Neural cell (in vitro differentiated cells): ENCODE data around the gene TMEM134.

Experiments
- MXI1 ChIP-seq: fragments of 450-650 bp; conservative IDR thresholded peaks from 2 replicates; pipeline ENCODE4 v1.6.1; 2014; ENCODE audit warnings: antibody characterized with exemption, mild to moderate bottlenecking; ENCODE audit not compliant: poor library complexity, severe bottlenecking
- POLR2AphosphoS5 ChIP-seq: IDR thresholded peaks from 2 replicates; pipeline ENCODE4 v1.6.1; 2012
- SMC3 ChIP-seq: fragments of 450-650 bp; conservative IDR thresholded peaks from 2 replicates; pipeline ENCODE4 v1.6.1; 2014; ENCODE audit warnings: antibody characterized with exemption, mild to moderate bottlenecking, moderate library complexity; ENCODE audit not compliant: poor library complexity
- TAF1 ChIP-seq: IDR thresholded peaks from 2 replicates; pipeline ENCODE4 v1.6.1; 2012; ENCODE audit warnings: low read depth
- TF ChIP-seq, protein P1 (sequence below): fragments of 450-650 bp; IDR thresholded peaks from 2 replicates; pipeline ENCODE4 v1.5.1; 2014; ENCODE audit warnings: antibody characterized with exemption, mild to moderate bottlenecking, moderate library complexity; ENCODE audit not compliant: poor library complexity, severe bottlenecking

DNA sequence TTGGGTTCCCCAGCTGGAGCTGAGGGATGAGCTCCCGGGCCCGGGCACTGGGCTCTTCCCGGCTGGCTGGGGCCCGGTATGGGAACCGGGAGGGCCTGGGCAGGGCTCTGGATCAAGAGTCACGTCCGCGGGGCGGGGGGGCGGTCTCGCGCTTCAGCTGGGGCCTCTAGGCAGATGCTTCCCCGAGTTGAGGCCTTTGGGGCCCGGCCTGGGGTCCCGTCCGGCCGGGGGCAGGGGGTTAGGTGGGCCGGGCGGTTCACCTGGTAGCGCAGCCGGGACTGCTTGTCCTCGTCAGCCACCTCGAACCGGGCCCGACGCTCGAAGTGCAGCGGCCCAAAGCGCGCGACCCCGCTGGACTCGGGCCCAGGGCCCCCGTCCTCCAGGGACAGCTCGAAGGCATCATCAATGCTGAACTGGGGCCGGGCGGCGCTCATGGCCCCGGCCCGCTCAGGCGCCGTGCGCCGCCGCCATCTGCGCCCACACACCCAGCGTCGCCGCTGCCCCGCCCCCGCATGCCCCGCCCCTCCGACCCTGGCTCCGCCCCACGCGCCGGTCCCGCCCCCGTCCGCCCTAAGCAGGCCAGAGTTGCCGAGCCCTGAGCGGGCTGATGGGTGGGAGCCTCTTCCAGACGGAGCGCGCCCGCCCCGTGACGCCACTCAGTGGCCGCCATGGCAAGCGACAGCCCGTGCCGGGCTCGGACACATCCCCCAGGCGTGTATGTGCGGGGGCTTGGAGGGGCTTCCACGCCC lies at the start of gene TMEM134:
- TF ChIP-seq, protein P1, sequence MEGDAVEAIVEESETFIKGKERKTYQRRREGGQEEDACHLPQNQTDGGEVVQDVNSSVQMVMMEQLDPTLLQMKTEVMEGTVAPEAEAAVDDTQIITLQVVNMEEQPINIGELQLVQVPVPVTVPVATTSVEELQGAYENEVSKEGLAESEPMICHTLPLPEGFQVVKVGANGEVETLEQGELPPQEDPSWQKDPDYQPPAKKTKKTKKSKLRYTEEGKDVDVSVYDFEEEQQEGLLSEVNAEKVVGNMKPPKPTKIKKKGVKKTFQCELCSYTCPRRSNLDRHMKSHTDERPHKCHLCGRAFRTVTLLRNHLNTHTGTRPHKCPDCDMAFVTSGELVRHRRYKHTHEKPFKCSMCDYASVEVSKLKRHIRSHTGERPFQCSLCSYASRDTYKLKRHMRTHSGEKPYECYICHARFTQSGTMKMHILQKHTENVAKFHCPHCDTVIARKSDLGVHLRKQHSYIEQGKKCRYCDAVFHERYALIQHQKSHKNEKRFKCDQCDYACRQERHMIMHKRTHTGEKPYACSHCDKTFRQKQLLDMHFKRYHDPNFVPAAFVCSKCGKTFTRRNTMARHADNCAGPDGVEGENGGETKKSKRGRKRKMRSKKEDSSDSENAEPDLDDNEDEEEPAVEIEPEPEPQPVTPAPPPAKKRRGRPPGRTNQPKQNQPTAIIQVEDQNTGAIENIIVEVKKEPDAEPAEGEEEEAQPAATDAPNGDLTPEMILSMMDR: peak; percentile 72
- peak; percentile 79 for TF ChIP-seq MXI1
- TF ChIP-seq TAF1: no peak
- TF ChIP-seq SMC3: peak; percentile 77
- TF ChIP-seq POLR2AphosphoS5: peak; percentile 82
